Uterine smooth muscle cell (primary cell): Measurements from ENCODE around the gene PRM2. TPM values are rescaled to one million over a fixed set of nuclear protein-coding genes. Genes with fewer than 3 reads are reported as not detected.

ENCODE experiments used
- total RNA-seq: library from RNA; depleted of rRNA; stranded (reverse); fragments of >200 nt; gene quantifications from 2 replicates; pipeline ENCODE4 v1.2.3, GENCODE V29; 2014

Gene PRM2
- not detected in 2 replicates for total RNA-seq

GRCh38 chr16:11276143-11276895, at the start of gene PRM2:
Gene PRM2 (minus strand): TSS chr16:11276480. CDS start chr16:11276370, 110 bp downstream.

GRCh38 chr16:11280616-11281522, 4.6 kb upstream of the PRM2 start, which contains the start of gene PRM1:
Gene PRM1 (minus strand): TSS chr16:11281330. CDS start chr16:11281238, 92 bp downstream.

GRCh38 chr16:11272921-11273720, 3.2 kb downstream of the PRM2 start, which contains the start of gene PRM3:
Gene PRM3 (minus strand): TSS chr16:11273629. CDS start chr16:11273595, 34 bp downstream.

GRCh38 chr16:11268921-11269375, 7.3 kb downstream of the PRM2 start, which contains the start of gene TNP2:
Gene TNP2 (minus strand): TSS chr16:11269325. CDS start chr16:11269262, 63 bp downstream.

GRCh38 chr16:11255737-11256660, 20.3 kb downstream of the PRM2 start, which contains the start of gene SOCS1:
Gene SOCS1 (minus strand): TSS chr16:11256204. CDS start chr16:11255478, 726 bp downstream.

Other genes starting within 250 kb of the PRM2 start
- gene SOCS1, start 20.3 kb downstream of the PRM2 start, total RNA-seq: 3.9 and 5.0 TPM in 2 replicates
- not detected in 2 replicates for gene TNP2, start 7.2 kb downstream of the PRM2 start, total RNA-seq
- not detected in 2 replicates for gene PRM3, start 2.9 kb downstream of the PRM2 start, total RNA-seq
- gene PRM1, start 4.8 kb upstream of the PRM2 start, total RNA-seq: not detected in 2 replicates
- gene RMI2, start 69.0 kb upstream of the PRM2 start, total RNA-seq: 6.1 and 19.4 TPM in 2 replicates